Measurements from ENCODE around the gene LEFTY2. TPM values are rescaled to one million over a fixed set of nuclear protein-coding genes. Genes with fewer than 3 reads are reported as not detected.

LEFTY2 gene
- total RNA-seq, 1 donor from 2014 or later = not detected

GRCh38 chr1:225918280-225918679 lies 22.7 kb downstream of the LEFTY2 start:
- H3K9me3 ChIP-seq (ENCODE audit: low read depth) = no peaks in the 10 kb centered on the region
- no peak overlapping the region for H3K27ac ChIP-seq
- H3K4me1 ChIP-seq = peaks cover 6% of the 10 kb centered on the region
- Mint-ChIP-seq H3K27ac (no peak overlapping the region), H3K4me1 (peaks cover 28% of the 10 kb centered on the region), H3K4me3 (no peak overlapping the region), H3K27me3 (ENCODE audit: insufficient read depth, low read depth) (peaks cover 5% of the 10 kb centered on the region), H3K36me3 (peaks cover 16% of the 10 kb centered on the region), H3K9me3 (no peaks in the 10 kb centered on the region)
- peaks cover 11% of the 10 kb centered on the region for H4K20me1 ChIP-seq (ENCODE audit: low read depth)
- no peak overlapping the region for H3K4me2 ChIP-seq
- H3K4me3 ChIP-seq = no peak overlapping the region
- peaks cover 1% of the 10 kb centered on the region for H3F3A ChIP-seq (ENCODE audit: low read depth)
- H3K36me3 ChIP-seq = no peaks in the 10 kb centered on the region
- H3K79me2 ChIP-seq (ENCODE audit: low read depth) = peaks cover 15% of the 10 kb centered on the region
- no peak overlapping the region for H2AFZ ChIP-seq (replicated peaks)
- no peak for TF ChIP-seq EZH2phosphoT487 (IDR thresholded peaks at IDR 0.05)
- TF ChIP-seq CTCF (IDR thresholded peaks at IDR 0.05) = no peak
- TF ChIP-seq EZH2 (IDR thresholded peaks at IDR 0.05) = no peak
- DNase-seq (ENCODE audit: low spot score) = no peak
- no peaks in the 10 kb centered on the region for H3K27me3 ChIP-seq
- no peak overlapping the region for H3K9ac ChIP-seq

GRCh38 chr1:225917536-225917935 lies 23.5 kb downstream of the LEFTY2 start:
- Histone ChIP-seq H3K9me3 (ENCODE audit: low read depth) (no peaks in the 10 kb centered on the region), H3K4me1 (no peaks in the 10 kb centered on the region), H3K9ac (no peak overlapping the region), H3K79me2 (ENCODE audit: low read depth) (peaks cover 8% of the 10 kb centered on the region), H3K27me3 (no peaks in the 10 kb centered on the region), H2AFZ (replicated peaks) (no peak overlapping the region), H3K36me3 (no peaks in the 10 kb centered on the region), H4K20me1 (ENCODE audit: low read depth) (peaks cover 5% of the 10 kb centered on the region), H3F3A (ENCODE audit: low read depth) (no peaks in the 10 kb centered on the region), H3K4me2 (no peak overlapping the region), H3K27ac (no peak overlapping the region), H3K4me3 (no peak overlapping the region)
- Mint-ChIP-seq H3K9me3 (no peaks in the 10 kb centered on the region), H3K36me3 (peaks cover 16% of the 10 kb centered on the region), H3K27me3 (ENCODE audit: insufficient read depth, low read depth) (peaks cover 5% of the 10 kb centered on the region), H3K27ac (no peak overlapping the region), H3K4me3 (no peak overlapping the region), H3K4me1 (peaks cover 24% of the 10 kb centered on the region)
- TF ChIP-seq EZH2 (IDR thresholded peaks at IDR 0.05) (no peak), EZH2phosphoT487 (IDR thresholded peaks at IDR 0.05) (no peak), CTCF (IDR thresholded peaks at IDR 0.05) (no peak)
- no peak for DNase-seq (ENCODE audit: low spot score)

GRCh38 chr1:225917101-225917500 lies 23.9 kb downstream of the LEFTY2 start:
- H3K4me1 ChIP-seq = no peaks in the 10 kb centered on the region
- Mint-ChIP-seq H3K4me1 (peaks cover 24% of the 10 kb centered on the region), H3K27ac (no peak overlapping the region), H3K4me3 (no peak overlapping the region), H3K9me3 (no peaks in the 10 kb centered on the region), H3K36me3 (peaks cover 16% of the 10 kb centered on the region), H3K27me3 (ENCODE audit: insufficient read depth, low read depth) (peaks cover 5% of the 10 kb centered on the region)
- H3F3A ChIP-seq (ENCODE audit: low read depth) = no peaks in the 10 kb centered on the region
- no peaks in the 10 kb centered on the region for H3K9me3 ChIP-seq (ENCODE audit: low read depth)
- no peak overlapping the region for H3K4me2 ChIP-seq
- H3K4me3 ChIP-seq = no peak overlapping the region
- H3K36me3 ChIP-seq = no peaks in the 10 kb centered on the region
- H4K20me1 ChIP-seq (ENCODE audit: low read depth) = peaks cover 3% of the 10 kb centered on the region
- no peak for TF ChIP-seq EZH2phosphoT487 (IDR thresholded peaks at IDR 0.05)
- no peak for TF ChIP-seq CTCF (IDR thresholded peaks at IDR 0.05)
- TF ChIP-seq EZH2 (IDR thresholded peaks at IDR 0.05) = no peak
- H3K27me3 ChIP-seq = peaks cover 3% of the 10 kb centered on the region
- no peak overlapping the region for H3K9ac ChIP-seq
- DNase-seq (ENCODE audit: low spot score) = no peak
- peaks cover 4% of the 10 kb centered on the region for H3K79me2 ChIP-seq (ENCODE audit: low read depth)
- no peak overlapping the region for H2AFZ ChIP-seq (replicated peaks)
- H3K27ac ChIP-seq = no peak overlapping the region

All from neural progenitor cell (in vitro differentiated cells).